M059J (cell line): ENCODE data around the gene WDR73. TPM values are rescaled to one million over a fixed set of nuclear protein-coding genes. Genes with fewer than 3 reads are reported as not detected.
"Not testable (repeated sequence)": the region's sequence is repeated elsewhere in the genome, so short reads cannot be mapped to it uniquely, and the experiment has no call there.

Experiments
- DNase-seq: peaks from one replicate; pipeline ENCODE4 v3.0.0-alpha.2; 2012; ENCODE audit warnings: low read depth
- total RNA-seq: library from RNA; depleted of rRNA; stranded (reverse); fragments of >200 nt; shearing (Covaris generic); gene quantifications from 2 replicates; pipeline ENCODE4 v1.2.3, GENCODE V29; 2014

The WDR73 gene
- total RNA-seq, 1 experiment from 2014 or later, result 20.4 TPM

DNA sequence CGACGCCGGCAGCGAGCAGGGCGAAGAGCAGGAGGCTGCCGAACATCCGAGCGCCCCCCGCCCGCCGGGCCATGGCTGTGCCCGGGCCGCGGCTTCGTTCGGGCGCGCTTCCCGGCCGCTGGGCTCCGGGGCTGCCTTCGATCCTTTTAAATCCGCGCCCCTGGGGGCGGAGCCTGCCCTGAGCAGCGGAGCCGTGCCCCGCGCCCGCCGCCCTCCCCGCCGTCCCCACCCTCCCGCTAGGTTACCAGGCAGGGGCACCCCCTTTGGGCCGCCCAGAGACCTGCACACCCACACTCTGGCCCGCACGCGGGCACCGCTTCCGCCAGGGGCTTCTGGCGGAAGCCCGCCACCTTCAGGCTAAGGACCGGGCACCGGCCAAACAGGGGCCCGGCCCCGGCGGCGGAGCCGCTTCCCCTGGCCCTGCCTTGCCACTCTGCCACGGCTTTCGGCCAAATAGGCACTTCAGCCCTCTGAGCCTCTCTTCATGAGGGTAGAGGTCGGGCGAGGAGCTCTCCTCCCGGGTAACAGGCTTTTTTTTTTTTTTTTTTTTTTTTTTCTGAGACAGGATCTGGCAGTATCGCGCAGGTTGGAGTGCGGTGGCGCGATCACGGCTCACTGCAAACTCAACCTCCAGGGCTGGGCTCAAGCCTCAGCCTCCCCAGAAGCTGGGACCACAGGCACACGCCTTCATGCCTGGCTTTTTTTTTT is 4.2 kb upstream of the WDR73 start, which contains the start of gene NMB:
Gene NMB, minus strand, starts transcription at position 120 of the 708 bp plus-strand sequence. Its CDS starts 47 bp downstream, at position 73.
- DNase-seq, result peak; percentile 68

DNA sequence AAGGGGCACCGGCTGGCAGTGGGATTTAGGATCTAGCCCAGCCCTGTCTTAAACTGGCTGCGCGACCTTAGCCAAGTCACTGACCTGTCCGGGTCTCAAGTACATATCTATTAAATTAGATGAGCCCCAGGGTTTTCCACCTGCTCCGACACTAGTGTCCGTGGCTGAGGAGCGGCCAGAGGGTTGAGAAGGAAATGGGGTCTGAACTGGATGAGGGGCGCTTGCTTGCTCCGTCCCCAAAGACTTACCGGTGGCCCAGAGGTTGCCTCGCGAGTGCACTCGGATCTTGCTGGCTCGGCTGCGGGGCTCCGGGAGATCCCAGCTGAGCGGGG is 3.6 kb upstream of the WDR73 start:
- DNase-seq, result no peak

DNA sequence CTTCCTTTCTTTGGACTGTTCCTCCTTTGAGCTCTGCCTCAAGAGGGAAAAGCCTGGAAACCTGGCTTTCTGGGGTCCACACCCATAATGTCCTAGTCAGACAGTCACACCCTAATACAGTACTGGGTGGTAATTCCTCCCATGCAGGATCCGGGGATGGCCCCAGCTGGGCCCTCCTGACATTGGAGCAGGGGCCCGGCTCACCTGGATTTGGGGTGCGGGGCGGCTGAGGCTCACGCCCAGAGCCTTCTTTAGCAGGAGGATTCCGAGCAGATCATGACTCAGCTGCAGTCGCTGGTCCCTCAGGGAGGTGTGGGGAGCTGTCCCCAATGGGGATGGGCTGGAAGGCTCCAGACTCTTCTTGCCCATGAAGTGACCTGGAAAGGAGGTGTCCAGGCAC is 2.9 kb upstream of the WDR73 start:
- no peak for DNase-seq

DNA sequence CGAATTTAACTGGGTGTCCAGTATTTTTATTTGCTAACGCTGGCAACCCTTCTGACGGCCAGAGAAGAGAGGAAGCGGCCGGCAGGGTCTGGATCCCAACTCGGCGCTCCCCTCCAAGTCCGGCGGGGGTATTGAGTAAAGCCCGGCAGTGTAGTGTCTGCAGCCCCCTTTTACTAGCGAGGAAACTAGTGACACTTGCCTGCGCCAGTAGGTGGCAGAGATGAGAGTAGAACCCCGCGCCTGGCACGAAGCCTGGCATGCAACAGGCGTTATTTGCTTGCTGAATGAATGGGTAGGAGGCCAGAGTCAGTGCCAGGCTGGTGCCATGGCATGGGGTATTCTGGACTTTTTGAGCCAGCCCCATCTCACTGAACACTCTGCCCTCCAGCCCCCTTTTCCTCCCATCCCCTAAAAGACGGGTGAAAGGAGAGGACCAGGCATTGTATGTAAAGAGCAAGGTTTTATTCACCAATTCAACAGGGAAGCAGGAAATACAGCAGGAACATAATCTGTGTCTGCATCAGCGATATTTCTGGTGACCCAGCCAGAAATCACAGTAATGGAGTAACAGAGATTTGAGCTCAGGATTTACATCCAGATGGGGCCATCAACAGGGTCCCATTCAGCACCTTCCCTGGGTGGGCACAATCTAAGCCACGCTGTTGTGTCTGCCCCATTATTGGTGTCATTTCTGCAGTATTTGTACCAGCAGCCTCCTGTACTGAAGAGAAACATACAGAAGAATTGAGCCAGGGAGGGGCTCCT is 788 bp upstream of the WDR73 start:
- DNase-seq, result peak; percentile 81

DNA sequence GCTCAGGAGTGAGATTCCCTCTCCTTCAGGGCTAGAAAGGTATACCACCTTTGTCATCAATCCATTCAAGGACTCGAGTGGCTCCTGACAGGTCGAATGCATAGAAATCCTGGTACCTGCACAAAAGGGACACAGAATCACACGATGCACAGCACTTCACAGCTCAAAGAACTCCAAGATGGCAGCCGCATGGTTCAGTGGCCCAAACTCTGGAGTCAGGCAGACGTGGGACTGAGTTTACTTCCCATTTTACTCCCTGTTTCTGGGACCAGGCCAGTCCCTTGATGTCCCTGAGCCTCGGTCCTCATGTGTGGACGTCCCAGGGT is 536 bp downstream of the WDR73 start:
- no peak for DNase-seq

DNA sequence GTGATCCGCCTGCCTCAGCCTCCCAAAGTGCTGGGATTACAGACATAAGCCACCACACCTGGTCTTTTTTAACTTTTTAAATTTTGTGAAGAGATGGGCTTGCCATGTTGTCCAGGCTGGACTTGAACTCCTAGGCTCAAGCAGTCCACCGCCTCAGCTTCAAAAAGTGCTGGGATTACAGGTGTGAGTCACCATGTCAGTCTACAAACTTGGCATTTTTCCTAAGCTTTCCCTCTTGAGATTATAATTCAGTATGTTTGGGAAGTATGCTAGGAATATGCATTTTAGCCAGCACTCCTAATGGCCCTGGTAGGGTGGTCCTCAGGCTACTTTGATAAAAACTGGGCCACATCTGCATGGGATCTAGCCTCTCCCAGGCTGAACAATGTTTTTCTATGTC is 4.4 kb downstream of the WDR73 start:
- DNase-seq, result peak; percentile 57

DNA sequence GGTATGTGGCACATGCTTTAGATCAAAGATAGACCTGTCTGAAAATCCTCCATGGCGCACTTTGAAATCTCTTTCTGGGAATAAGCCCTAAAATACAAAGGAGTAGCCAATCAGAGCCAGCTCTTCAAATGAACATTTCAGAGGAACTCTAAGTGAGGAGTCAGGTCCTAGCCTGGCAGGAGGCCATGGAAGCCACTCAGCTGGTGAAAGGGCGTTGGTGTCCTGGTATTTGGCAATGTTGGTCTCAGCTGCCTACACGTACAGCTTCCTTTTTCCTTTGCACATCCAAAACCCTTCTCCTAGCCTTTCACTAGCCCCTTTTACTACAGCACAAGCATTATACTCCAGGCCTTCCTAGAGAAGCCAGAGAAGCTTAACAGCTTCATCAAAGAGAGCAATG is 5.5 kb downstream of the WDR73 start:
- no peak for DNase-seq

DNA sequence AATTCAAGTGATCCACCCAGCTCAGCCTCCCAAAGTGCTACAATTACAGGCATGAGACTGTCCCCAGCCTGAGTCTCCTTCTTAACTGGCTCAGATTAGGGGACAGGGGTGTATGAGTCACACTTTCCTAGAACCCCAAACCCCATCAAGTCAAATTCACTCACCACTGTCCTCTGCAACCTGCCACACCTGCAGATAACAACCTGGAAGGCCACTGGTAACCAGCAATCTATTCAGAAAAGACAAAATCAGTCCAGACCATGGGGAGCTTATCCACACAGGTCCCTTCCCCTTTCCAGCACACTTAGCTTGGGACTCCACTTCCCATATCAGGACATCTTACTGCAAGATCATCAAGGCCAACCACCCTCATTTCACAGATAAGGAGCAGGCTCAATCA is 6.4 kb downstream of the WDR73 start:
- DNase-seq, result no peak

DNA sequence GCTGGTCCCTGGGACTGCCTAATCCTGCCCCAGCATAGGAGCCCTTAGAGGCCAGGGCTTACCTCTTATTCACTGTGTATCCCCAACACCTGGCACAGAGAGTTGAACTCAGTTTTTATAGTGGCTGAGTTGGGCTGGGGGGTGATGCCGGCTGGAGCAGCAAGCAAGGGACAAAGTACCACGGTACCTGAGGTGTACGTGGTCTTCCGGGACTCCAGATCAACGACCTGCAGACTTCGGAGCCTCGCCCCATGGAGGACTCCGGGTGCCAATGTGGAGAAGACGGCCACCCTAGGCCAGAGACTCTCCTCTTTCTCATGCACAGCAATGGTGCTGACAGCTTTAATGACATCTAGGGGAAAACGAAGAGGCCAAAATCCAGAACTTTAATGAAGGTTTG is 8.1 kb downstream of the WDR73 start:
- no peak for DNase-seq

DNA sequence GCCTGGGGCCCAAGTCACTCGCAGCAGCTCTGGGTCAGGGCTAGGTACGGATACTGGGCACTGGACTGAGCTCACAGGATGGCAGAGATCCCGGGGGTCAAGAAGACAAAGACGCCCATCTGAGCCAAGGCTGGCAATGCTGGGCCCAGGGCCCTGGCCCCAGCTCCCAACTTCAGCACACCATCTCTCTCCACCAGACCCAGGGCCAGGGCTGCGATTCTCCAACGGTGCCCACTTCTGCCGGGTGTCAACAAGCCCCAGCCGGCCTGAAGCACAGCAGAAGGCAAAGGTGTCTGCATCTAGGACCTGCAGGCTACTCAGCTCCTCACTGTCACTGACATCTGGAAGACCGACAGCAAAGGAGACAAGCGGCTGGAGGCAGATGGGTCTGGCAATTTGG is 8.6 kb downstream of the WDR73 start:
- no peak for DNase-seq

DNA sequence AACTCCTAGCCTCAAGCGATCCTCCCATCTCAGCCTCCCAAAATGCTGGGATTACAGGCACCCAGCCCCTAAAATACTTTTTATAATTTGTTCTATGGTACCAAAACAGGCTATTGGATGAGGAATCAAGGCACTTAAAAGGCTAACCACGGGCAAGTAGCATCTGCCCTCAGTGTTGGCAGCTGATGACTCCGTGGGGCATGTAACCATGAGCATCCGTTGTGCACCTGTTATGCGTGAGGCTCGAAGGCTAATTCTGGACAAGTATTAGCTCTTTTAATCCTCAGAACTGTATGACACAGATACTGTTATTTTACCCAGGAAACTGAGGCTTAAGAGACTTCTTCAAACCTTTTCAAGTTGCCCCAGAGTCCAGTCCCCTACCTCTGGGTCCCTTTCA is 10.2 kb downstream of the WDR73 start:
- DNase-seq, result no peak

DNA sequence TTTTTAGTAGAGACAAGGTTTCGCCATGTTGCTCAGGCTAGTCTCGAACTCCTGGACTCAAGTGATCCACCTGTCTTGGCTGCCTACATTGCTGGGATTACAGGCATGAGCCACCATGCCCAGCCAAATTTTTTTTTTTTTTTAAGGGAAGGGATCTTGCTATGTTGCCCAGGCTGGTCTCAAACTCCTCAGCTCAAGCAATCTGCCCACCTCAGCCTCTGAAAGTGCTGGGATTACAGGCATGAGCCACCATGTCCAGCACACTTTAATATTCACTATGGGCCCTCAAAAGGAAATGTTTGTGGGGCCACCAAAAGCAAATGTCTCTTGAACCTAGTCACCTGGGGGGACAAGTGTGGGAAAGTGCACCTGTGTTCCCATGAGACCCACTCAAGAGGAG is 11.4 kb downstream of the WDR73 start:
- DNase-seq, result not testable (repeated sequence)

DNA sequence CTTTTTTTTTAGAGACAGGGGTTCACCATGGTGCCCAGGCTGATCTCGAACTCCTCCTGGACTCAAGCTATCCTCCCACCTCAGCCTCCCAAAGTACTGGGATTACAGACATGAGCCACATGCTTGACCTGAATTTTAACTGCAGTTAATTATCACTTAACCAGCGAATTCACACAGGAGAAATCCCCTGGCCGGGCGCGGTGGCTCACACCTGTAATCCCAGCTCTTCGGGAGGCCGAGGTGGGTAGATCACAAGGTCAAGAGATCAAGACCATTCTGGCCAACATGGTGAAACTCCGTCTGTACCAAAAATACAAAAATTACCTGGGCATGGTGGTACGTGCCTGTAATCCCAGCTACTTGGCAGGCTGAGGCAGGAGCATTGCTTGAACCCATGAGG is 12.2 kb downstream of the WDR73 start:
- not testable (repeated sequence) for DNase-seq

DNA sequence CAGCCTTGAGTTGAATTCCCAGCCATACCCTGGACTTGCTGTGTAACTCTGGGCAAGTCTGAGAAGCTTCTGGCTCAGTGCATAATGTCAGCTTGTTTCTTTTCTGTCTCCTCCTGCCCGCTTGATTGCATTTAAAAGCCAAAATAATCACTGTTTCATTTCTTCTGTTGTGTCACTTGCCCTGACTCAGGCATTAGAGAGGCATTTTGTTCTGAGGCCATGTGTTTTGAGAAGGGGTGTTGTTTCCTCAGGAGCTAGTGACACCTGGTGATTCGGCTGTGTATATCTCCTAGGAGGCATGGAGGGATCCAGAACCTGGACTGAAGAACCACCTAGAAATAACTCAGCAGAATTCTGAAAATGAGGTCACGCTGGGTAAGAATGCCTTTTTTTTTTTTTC is 16.0 kb downstream of the WDR73 start:
- peak; percentile 49 for DNase-seq

DNA sequence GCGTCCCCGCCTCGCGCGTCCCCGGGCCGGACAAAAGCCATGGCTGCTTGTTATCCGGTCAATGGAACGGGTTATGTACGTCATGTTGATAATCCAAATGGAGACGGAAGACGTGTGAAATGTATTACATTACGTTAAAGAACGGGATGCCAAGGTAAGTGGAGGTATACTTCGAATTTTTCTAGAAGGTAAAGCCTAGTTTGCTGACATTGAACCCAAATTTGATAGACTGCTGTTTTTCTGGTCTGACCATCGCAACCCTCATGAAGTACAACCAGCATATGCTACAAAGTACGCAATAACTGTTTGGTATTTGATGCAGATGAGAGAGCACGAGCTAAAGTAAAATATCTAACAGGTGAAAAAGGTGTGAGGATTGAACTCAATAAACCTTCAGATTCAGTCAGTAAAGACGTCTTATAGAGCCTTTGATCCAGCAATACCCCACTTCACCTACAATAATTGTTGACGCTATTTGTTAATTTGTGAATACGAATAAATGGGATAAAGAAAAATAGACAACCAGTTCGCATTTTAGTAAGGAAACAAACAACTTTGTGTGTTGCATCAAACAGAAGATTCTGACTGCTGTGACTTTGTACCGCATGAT is 19.8 kb downstream of the WDR73 start:
- no peak for DNase-seq

DNA sequence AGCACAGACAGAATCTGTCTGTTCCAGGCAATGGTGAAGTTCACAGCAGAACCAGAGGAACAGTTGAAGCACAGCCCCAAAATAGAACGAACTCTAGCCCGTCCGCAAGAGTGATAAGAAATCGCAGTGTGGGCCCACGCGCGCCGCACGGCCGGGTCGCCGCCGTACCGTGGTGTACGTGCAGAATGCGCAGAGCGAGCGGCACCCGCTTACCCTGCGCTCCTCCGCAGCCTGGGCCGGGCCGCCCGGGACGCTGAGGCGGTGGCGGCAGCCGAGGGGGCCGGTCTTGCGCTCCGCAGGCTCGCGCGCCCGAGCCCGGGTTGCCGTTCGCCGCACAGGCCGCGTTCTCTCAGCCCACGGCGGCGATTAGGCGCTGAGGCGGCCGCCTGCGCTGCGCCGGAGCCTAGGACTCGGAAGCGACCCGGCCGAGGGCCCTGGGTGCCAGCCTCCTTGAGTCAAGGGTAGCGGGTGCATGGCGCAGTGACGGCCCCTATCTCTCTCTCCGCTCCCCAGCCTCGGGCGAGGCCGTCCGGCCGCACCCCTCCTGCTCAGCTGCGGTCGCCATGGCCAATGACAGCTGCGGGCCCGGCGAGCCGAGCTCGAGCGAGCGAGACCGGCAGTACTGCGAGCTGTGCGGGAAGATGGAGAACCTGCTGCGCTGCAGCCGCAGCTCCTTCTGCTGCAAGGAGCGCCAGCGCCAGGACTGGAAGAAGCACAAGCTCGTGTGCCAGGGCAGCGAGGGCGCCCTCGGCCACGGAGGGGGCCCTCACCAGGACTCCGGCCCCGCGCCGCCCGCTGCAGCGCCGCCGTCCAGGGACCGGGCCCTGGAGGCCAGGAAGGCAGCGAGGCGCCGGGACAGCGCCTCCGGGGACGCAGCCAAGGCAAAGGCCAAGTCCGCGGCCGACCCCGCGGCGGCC is 20.5 kb downstream of the WDR73 start:
- DNase-seq, result peak; percentile 67

DNA sequence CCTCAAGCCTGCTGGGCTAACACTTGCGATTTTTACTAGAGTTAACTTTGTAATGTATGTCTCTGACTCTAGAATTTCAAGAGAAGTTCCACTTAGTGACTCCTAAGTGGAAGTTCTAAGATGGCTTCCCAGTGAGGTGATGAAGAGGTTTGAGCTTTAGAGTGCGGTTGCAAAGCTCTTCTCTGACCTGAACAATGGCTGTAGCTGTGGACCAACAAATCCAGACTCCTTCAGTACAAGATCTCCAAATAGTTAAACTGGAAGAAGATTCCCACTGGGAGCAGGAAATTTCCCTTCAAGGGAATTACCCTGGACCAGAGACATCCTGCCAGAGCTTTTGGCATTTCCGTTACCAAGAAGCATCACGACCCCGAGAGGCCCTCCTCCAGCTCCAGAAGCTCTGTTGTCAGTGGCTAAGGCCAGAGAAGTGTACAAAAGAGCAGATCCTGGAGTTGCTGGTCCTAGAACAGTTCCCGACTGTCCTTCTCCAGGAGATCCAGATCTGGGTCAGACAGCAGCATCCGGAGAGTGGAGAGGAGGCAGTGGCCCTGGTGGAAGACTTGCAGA is 22.3 kb downstream of the WDR73 start:
- DNase-seq, result peak; percentile 12

DNA sequence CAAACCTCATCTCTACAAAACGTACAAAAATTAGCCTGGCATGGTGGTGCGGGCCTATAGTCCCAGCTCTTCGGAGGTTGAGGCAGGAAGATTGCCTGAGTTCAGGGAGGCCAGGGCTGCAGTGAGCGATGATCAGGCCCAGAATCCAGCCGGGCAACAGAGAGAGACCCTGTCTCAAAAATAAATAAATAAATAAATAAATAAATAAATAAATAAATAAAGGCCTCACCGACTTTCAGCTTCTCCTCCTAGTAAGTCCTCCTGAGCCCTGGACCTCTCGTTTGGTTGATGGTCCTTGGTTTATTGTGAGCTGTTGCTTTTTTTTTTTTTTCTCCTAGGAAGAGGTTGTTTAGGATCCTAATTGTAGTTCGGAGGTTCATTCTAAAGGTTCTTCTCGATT is 25.1 kb downstream of the WDR73 start:
- no peak for DNase-seq

DNA sequence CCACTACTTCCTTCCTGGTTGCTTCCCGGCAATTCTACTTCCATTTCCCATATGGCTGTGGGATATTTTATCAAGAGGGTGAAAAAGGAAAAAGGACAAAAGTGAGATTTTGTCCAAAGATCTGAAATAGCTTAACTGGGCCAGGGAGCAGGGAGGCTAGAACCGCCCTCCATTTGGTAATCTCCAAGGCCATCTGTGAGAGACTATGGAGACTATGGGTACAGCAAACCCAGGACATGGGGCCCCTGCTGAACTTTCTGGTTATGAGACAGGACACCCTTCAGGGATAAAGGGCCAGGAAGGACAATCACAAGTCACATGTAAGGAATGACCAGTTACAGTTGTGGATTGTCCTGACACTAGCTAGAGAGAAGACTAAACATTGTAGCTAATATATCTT is 29.0 kb downstream of the WDR73 start:
- DNase-seq, result no peak

DNA sequence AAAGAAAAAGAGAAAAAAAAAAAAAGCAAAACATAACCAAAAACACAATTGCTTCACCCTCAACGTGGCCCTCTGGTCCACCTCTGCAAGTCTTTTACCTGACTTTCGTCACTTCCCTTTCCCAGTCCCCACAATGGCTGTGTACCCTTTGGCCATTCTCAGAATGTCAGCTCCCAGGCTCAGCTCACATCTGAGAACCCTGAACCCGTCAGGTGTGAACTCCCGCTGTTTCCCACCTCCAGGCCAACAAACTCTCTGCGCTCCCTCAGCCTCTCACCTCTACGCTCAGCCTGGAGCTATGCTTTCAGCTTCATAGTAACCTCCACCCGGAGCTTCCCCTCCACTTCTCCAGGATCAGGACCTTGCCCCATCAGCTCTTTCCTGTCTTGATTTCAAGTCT is 29.7 kb downstream of the WDR73 start:
- no peak for DNase-seq

DNA sequence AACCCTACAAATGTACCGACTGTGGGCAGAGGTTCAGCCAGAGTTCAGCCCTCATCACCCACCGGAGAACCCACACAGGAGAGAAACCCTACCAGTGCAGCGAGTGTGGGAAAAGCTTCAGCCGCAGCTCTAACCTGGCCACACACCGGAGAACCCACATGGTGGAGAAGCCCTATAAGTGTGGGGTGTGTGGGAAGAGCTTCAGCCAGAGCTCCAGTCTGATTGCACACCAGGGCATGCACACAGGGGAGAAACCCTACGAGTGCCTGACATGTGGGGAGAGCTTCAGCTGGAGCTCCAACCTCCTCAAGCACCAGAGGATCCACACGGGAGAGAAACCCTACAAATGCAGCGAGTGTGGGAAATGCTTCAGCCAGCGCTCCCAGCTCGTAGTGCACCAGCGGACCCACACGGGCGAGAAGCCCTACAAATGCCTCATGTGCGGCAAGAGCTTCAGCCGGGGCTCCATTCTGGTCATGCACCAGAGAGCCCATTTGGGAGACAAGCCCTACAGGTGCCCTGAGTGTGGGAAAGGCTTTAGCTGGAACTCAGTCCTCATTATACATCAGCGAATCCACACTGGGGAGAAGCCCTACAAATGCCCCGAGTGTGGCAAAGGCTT is 32.6 kb downstream of the WDR73 start:
- no peak for DNase-seq
